OCI-LY1 (cell line): ENCODE measurements around the gene KLHDC9.

Experiments used
- EZH2 ChIP-seq: fragments of 200-600 bp; sonication (generic), shearing (Covaris generic); IDR thresholded peaks from 2 replicates; pipeline ENCODE4 v1.8.0; 2017; ENCODE audit warnings: borderline replicate concordance, mixed run types, mild to moderate bottlenecking, antibody characterized with exemption, low read length, moderate library complexity, mixed read lengths
- TF ChIP-seq, protein P1 (sequence below): fragments of 200-600 bp; sonication (generic), shearing (Covaris generic); IDR thresholded peaks from 2 replicates; pipeline ENCODE4 v1.5.1; 2017; ENCODE audit warnings: mild to moderate bottlenecking, antibody characterized with exemption, low read length, moderate library complexity, mixed read lengths

DNA sequence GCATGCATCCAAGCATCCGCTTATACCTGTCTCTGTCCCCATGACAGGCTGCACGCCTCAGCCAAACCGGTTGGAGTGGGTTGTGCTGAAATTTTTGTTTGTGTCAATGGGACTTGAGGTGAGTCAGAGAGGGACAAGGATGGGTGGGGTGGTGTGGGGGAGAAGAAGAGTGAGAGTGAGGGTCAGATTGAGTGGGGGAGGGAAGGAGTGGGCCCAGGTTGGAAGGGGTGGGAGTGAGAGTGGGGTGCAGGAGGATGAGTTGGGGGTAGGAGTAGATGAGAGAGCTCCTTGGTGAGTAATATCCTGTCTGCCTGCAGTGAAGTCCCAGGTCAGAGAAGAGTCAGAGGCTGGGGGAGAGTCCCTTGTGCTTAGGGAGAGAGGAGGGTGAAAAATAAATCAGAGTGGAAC, 5.5 kb upstream of the KLHDC9 start:
- TF ChIP-seq, protein P1, sequence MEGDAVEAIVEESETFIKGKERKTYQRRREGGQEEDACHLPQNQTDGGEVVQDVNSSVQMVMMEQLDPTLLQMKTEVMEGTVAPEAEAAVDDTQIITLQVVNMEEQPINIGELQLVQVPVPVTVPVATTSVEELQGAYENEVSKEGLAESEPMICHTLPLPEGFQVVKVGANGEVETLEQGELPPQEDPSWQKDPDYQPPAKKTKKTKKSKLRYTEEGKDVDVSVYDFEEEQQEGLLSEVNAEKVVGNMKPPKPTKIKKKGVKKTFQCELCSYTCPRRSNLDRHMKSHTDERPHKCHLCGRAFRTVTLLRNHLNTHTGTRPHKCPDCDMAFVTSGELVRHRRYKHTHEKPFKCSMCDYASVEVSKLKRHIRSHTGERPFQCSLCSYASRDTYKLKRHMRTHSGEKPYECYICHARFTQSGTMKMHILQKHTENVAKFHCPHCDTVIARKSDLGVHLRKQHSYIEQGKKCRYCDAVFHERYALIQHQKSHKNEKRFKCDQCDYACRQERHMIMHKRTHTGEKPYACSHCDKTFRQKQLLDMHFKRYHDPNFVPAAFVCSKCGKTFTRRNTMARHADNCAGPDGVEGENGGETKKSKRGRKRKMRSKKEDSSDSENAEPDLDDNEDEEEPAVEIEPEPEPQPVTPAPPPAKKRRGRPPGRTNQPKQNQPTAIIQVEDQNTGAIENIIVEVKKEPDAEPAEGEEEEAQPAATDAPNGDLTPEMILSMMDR = no peak
- TF ChIP-seq EZH2 = no peak
